ENCODE data around the gene NOXO1.
"Not testable (repeated sequence)": the region's sequence is repeated elsewhere in the genome, so short reads cannot be mapped to it uniquely, and the experiment has no call there.

The NOXO1 gene

DNA sequence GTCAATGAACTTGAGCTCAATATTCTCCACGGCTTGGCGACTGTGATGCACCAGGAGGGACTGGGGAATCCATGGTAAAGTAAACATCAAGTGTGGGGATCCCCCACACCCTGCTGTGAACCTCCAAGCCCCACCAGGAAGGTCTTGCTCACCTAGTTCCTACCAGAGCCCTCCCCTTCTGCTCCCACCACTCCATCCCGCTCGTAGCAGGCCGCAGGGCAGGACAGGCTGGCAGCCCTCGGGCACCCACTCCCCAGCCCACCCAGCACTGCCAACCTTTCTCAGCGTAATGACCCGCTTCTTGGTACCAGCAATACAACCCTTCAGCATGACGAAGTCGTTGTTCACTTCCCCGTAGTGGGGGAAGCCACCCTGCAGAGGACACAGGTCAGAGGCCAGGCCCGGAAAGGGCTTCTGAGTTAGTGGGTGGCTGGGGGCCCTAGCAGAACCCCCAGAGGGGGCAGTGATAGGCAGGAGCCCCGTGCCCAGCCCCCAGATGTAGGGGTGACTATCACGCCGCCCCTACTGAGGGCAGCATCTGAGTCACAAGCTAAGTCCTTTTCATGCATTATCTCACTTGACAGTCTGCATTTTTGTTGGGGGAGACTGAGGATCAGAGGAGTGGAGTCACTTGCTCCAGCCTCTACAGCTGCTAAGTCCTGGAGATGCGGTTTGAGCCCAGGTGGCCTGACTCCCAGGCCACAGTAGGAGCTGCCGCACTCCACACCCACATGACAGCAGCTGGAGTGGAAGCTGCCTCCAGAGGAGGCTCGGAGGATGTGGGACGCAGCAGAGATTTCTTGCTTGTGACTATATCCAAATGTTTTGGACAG is 35.5 kb downstream of the NOXO1 start:
- no peak for DNase-seq (ENCODE audit: low read depth, low spot score)
- H3K27ac ChIP-seq, result no peak overlapping the region

DNA sequence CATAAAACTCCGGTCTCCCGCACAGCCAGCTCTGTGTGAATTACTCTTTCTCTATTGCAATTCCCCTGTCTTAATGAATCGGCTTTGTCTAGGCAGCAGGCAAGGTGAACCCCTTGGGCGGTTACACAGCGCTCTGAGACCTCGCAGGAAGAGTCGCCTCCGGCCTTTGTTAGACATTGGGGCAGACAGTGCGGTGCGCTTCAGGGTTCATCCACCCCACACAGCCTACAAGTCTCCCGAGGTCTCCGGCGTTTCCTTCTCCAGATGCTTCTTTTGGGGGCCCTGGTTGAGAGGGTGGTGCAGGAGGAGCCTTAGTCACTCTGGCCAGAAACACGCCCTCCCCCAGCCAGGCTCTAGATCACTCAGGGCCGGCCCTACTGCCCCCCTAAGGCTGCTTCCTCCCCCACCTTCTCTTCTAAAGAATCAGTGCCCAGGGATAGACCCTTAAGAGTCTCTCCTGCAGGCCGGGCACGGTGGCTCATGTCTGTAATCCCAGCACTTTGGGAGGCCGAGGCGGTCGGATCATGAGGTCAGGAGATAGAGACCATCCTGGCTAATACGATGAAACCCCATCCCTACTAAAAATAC is 36.6 kb downstream of the NOXO1 start:
- no peak overlapping the region for H3K27ac ChIP-seq
- DNase-seq (ENCODE audit: low read depth, low spot score), result no peak

DNA sequence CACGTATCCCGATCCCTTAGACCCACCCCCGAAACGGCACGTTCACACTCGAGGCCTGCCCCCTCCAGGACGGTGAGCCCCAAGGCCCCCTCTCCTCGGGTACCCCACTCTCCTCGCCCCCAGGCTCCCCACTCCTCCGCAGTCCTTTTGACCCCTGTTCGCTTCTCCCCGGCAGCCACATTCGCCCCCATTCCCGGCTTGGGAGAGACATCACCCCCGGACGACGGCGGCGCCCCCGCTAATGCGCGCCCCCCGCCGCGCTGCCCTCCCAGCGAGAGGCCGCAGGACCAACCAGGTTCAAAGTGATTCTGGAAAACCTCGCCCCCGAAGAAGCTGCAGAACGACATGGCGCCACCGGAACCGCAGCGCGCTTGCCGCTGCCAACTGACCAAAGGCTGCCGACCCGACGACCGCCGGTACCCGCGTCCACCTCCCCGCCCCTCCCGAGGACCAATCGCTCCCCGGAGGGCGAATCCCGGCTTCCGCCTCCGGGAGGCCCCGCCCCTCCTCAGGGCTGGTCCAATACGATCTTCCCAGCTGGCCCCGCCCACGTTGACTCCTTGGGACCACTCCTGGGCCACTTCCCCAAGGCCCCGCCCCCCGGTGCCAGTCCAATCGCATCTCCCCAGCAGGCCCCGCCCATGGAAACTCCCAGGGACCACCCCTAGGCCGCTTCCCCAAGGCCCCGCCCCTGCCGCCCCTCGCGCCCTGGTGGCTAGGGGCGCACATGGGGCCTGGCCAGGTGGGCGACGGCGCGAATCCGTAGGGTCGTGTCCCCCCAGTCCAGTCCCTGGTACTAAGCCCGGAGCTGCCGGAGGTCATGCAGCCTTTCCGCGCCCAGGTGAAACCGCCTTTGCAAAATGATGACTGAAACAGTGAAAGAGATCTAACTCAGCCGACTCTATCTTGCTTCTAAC is 38.2 kb downstream of the NOXO1 start, which contains the start of gene MSRB1:
TSS of gene MSRB1 (minus strand) at position 390 of the 917 bp plus-strand sequence. CDS start at position 347, 43 bp downstream.
- DNase-seq (ENCODE audit: low read depth, low spot score), result peak; percentile 71
- H3K27ac ChIP-seq, result peak within 1 kb of the TSS; percentile 21

DNA sequence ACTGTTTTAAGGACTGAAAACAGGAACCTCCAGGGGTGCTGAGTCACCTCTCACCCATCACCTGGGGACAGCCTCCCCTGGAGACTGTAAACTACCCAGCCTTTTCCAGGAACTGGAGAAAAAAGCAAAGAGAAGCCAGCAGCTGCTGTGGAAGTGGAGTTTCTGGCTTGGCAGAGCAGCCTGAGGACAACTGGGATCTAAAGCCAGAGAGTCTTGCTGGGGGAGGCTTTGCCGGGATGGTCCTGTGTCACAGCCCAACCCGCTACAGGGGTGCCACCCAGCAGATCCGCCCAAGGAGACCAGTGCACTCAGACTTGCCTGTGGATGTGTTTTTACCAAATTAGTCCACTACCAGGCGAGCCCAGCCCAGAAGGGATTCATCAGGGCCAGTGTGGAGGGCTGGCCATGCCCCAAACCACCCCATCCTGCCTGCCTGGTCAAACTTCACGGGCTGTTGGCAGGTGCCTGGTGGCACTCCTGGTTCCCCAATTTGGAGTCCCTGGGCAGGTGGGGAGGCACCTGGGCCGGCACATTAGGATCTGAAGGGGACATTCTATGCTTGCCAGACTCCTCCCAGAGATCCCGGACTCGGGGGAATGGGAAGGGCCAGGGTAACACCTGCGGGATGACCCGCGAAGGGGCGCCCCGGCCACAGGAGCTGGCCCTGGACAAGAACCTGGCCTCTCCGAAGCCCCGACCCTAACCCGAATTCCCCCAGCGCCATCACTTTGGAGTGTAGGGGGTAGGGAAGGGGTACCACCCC is 39.0 kb downstream of the NOXO1 start:
- peak overlapping the region; percentile 20 for H3K27ac ChIP-seq
- DNase-seq (ENCODE audit: low read depth, low spot score), result no peak

DNA sequence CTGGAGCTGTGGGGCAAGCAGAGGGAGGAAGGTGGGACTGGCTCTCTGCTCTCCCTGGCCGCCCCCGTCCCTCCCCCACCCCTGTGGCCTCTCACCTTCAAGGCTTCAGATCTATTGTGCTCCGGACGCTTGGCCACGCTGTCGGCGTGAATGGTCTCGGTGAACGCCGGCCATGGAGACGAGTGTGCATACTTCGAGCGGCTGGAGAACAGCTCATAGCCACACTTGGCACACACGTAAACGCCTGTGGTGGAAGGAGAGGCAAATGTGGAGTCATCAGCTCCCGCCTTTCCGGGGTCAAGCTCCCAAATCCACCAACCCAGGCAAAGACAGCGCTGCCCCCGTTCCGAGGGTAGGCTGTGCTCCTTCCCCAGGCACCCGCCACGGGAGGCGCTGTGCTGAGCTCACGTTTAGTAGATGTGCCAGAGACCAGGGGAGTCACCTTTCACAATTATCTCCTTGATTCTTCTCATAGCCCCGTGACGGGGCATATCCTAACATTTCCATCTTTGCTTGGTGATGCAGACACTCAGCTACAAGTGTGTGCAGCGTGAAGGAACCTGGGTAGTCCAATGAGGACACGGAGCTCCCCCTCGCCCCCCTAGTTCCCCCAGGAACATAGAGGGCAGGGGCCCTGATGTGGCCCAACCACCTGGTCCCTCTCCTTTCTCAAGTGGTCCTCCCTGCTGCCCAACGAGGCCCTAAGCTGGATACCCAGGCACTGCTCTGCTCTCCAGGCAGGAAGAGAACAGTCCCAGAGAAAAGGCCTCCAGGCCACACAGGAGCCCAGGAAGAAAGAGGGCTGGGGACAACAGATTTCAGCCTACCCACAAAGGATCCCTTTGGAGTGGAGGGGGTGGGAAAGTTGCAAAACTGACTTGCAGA is 39.9 kb downstream of the NOXO1 start:
- H3K27ac ChIP-seq, result peak overlapping the region; percentile 20
- DNase-seq (ENCODE audit: low read depth, low spot score), result no peak

DNA sequence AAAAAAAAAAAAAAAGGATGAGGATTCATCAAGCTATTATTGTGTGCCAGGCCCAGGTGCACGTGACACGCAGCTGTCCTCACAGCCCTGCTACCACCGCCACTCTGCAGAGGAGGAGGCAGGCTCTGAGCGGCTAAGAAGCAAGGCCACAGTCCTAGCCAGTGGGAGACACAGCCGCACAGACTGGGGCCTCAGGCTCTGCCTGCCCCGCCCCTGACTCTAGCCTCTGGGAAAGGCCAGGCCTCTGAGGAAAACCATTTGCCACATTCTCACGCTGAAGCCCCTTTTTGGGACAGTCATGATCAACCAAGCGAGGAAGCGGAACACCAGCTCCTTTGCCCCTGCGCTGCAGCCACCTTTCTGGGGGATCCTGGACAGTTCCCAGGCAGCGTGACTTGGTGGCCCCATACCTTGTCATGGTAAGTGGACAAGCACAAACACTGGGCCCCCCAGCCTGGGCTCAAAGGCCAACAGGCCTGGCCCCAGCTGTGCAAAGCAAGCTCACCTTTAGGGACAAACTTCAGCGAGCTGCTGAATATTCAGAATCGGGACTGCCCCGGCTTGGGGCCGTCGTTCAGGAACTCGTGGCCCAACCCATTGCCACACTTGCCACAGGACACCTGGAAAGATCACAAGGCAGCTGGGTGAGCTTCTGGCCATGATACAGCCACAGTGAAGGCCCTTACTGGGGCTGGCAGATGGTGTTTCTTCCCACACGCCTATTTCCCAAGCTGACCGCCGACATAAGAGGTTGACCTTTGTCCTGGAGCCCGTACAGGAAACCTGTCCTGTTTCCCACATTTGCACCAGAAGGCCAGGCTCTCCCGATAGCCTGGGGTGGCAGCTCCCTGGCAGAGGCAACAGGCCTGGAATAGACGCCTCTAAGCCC is 40.8 kb downstream of the NOXO1 start:
- no peak overlapping the region for H3K27ac ChIP-seq

DNA sequence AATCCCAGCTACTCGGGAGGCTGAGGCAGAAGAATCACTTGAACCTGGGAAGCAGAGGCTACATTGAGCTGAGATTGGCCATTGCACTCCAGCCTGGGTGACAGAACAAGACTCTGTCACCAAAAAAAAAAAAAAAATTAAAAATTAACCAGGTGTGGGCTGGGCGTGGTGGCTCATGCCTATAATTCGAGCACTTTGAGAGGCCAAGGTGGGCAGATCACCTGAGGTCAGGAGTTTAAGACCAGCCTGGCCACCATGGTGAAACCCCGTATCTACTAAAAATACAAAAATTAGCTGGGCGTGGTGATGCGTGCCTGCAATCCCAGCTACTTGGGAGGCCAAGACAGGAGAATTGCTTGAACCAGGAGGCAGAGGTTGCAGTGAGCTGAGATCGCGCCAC is 41.4 kb downstream of the NOXO1 start:
- DNase-seq (ENCODE audit: low read depth, low spot score); H3K27ac ChIP-seq: not testable (repeated sequence)

More for the DNA sequence above, 40.8 kb downstream of the NOXO1 start:
- no peak for DNase-seq (ENCODE audit: low read depth, low spot score)

DNA sequence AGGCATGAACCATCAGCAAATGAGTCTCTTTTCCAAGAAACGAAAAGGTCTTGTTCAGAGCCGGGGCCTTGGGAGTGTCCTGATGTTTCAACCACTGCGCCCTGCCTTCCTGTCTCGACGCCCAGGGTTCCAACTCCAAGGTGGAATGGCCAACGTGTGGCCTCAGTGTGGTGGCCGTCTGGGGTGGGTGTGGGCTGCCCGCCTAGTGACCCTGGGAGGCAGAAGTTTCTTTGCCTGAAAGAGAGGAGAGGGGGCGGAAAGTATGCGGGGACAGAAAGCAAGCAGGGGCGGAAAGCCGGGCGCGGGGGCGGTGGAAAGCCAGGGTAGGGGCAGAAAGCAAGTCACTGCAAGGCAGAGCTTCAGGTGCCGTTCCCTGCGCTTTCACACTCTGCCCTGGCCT is 42.4 kb downstream of the NOXO1 start:
- DNase-seq (ENCODE audit: low read depth, low spot score), result no peak
- H3K27ac ChIP-seq, result no peak overlapping the region

DNA sequence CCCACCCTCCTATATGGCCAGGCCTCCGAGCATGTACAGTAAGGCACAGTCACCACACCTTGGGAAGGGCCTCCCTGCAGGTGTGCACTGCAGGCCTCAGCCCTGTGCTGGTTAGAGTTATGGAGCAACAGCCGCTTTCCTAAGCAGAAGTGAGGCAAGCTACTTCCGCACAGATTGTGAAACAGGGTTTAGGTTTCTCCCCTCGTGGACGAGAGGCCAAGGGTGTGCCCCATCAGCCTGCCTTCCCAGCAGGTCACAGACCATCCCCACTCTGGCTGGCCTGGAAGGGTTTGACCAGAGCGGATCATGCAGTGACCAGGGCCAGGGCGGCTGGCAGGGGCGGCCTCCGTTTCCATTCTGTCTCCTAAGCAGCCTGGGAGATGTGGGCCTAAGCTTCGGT is 43.0 kb downstream of the NOXO1 start:
- DNase-seq (ENCODE audit: low read depth, low spot score), result no peak
- no peak overlapping the region for H3K27ac ChIP-seq

DNA sequence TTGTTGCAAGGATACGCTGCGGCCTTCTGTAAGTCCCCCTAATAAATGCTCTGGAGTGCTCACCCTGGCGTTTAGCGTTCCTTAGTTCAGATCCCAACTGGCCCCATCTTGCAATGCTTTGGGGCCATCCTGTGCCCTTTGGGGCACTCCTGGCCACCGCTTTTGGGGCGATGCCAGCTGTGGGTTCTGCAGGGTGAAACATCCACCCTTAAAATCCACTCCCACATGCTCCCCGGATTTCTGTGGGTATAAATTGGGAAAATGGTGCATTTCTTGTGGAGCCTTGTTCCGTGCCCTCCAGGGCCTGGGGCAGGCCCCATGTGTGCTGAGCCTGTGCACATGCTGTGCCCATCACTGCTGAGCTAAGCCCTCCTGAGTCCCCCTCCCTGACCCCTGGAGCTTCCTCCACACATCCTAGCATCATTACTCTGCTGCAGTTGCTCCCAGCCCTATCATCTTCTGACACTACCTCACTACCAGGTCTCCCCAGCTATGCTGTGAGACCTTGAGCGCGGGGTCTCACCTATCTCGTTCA is 44.3 kb downstream of the NOXO1 start:
- no peak for DNase-seq (ENCODE audit: low read depth, low spot score)
- no peak overlapping the region for H3K27ac ChIP-seq

DNA sequence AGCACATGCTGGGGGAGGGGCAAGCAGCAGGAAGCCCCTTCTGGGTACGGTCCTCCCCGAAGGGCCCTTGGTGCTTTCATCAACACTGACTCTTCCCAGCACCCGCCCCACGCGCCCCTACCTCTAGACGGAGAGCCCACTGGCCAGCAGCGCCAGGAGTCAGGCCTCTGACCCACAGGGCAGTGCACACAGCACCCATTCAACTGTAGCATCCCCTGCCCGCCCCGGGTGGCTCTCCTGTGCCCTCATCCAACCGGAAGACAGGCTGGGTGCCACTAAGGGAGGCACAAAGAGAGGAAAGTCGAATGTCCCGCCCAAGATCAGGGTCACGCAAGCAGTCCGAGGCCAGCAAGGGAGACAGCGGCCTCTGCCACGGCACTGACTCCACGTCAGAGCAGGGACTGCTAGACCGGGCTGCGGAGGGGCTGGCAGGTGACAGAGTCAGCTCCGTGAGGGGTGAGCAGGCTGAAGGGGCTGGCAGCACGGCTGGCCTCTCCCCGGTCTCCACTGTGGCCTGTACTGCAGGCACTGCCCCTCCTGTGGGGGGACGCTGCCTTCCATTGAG is 48.1 kb downstream of the NOXO1 start:
- DNase-seq (ENCODE audit: low read depth, low spot score), result no peak
- H3K27ac ChIP-seq, result no peak overlapping the region

DNA sequence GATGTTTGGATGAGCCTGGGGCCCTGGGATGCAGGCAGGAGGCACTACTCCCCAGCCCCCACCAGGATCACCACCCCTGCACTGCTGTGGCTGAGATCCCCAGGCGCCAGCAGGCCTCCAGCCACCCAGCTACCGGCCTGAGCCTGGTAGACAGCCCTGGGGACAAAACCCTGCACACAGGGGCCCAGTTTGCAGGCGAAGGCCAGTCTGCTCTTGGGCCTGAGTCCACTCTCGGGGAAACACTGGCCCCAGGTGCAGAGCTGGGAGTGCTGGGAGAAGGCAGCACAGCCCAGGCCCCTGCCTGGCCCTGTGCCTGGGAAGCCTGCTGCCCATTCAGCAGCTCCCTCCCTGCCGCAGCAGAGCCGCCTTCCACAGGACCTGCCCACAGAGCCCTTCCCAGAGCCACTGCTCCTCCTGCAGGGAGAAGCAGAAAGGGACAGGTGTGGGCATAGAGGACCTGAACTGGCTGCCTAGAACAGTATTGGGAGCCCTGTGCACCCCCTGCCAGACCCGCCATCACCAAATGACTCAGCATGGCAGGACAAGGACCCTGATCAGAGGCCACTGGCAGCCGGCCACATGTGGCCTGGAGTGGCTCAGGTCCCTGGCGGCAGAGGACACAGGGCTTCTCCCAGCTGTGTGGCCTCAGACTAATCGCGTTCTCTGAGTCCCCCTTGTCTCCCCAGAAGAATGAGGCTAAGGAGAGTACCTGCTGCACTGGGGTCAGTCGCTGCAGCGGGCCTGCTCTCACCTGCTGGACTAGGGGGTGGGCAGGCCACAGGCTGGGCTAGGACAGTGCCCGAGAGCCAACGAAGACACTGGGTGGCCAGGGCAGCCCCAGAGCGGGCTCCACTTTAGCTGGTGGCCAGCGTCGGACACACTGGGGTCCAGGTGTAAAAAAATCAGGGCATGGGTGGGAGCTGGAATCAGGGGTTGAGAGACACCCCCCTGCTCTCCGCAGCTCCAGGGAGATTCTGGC is 48.9 kb downstream of the NOXO1 start:
- DNase-seq (ENCODE audit: low read depth, low spot score), result no peak
- H3K27ac ChIP-seq, result no peak overlapping the region

DNA sequence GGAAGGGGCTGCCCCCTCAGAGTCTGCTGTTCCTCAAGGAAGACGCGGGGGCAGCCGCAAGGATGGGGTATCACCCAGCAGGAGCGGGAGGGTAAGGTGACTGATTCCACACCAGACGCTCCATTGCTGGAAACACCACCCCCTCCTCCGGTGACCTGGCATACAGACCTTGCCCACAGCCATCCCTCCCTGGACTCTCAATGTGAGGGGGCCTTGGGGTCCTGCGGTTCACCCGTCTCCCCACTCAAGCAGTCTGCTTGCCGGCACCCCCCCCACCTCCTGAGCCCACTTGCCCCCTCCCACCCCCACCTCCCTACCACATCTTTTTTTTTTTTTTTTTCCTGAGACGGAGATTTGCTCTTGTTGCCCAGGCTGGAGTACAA is 50.9 kb downstream of the NOXO1 start:
- DNase-seq (ENCODE audit: low read depth, low spot score), result no peak
- H3K27ac ChIP-seq, result no peak overlapping the region

DNA sequence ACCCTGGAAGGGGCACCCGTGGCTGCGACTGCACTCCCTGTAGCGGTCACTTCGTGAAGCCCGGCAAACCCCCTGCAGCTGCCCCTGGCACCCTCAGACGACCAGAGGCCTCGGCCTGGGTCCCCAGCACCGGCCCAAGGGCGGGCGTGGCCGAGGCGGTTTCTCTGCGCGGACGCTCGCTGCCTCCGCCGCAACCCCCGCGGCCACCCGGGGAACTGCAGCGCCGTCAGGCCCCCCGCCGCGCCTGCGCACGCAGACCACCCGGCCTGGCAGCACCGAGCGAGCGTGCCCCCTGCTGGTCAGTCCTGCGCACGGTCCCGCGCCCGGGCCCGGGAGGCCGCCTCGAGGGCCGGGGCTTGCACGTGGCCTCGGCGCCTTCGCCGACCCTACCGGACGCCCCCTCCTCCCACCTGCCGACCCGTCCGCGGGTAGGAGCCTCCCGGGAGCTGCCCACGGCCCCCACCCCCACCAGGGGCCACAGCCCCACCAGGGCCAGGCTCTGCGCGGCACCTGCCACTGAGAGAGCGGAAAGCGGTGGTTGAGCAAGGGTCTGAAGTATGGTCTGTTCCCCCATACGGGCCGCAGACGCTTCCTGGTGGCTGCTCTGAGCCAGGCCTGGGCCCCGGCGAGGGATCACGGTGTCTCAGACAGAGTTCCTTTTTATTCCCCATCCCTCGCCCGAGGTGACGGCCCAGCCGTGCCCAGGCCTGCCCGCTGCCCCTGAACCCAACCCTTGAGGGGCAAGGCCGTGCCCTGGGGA is 51.5 kb downstream of the NOXO1 start:
- no peak overlapping the region for H3K27ac ChIP-seq
- no peak for DNase-seq (ENCODE audit: low read depth, low spot score)

DNA sequence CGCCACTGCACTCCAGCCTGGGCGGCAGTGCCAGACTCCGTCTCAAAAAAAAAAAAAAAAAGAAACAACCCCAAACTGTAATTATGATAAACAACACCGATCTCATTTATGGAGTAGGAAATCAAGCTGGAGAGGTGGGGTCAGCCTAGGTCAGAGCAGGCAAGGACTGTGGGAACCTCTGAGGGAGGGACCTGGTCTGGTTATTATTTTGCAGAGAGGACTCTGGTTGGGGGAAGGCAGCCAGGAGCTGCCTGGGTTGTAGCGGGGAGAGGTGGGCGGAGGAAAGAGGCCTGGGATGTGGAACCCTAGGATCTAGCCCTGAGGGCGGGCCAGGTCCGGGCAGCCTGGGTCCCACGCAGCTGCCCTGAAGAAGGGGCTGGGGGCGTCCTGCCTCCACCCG is 52.2 kb downstream of the NOXO1 start:
- no peak for DNase-seq (ENCODE audit: low read depth, low spot score)
- H3K27ac ChIP-seq, result no peak overlapping the region
